ENCODE results near the gene COX5A.

The COX5A gene

DNA sequence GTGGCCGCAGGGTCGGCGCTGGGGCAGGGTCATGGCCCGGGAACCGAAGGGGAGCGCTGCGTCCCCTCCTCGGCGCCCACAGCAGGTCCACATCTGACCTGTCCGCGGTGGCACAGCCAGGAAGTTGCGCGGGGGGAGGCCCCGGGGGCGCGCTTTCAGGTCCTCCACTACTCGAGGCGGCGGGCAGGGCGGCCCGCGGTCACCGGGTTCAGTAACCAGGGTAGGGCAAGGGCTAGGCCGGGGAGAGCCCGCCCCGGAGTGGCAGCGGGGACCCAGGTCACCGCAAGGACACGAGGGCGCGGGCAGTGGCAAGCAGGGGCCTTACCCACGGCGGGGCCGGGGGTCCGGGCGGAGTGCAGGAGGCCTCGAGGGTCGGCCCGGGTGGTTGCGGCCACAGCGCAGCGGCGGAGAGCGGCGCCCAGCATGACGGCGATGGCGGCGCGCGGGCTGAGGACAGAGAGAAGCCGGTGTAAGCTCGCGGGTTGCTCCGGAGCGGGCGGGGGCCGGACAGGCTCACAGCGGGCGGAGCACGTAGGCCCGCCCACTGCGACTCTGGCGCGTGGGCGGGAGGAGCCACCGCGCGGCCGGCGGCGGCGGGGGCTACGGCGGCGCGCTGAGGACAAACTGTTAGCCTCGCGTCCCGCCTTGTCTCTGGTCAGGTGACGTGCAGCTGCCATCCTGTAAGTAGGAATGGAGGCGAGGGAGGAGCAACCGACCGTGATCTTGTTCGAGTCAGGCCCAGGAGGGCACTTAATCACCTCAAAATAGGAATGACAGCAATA is at the start of gene COX5A:
Gene COX5A (minus strand): TSS at position 484 of the 782 bp plus-strand sequence. CDS start 59 bp downstream, at position 425.
- peak; percentile 99 for DNase-seq (ENCODE audit: low read depth, low spot score)

DNA sequence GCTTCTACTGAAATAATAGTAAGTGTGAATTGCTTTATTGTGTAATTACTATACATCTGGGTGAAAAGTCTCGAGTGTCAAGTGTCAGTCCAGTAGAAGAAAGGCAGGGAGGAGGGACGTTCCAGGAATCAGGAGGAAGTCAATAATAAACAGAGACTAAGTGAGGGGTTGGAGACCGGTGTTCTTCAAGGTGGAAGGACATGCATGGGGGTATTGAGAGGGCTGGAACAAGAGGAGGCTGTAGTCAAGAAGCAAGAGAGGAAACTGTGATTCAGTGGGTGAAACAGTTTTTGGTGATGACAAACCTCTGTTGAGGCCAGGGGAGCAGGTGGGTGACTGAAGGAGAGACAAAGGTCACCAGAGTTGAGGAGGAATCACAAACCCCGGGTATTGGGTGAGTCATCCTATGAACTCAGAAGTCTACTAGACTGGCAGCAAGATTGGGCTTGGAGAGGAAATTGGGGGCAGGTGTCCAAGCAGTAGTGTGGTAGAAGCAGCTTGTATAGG is 45.9 kb upstream of the COX5A start:
- no peak for DNase-seq (ENCODE audit: low read depth, low spot score)

DNA sequence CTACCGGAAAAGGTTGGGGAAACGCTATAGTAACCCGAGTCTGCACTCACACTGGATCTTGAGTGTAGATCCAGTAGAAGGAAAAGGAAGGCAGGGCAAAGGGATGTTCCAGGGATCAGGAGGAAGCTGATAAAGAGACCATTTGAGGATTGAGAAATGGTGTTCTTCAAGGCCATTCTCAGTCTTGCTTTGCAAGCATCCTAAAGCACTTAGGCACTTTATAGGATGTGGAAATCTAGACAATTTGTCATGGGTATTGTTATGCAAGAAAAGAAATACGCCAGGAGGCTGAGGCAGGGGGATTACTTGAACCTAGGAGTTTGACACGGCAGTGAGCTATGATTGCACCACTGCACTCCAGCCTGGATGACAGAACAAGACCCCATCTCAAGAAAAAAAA is 44.3 kb upstream of the COX5A start:
- no peak for DNase-seq (ENCODE audit: low read depth, low spot score)

DNA sequence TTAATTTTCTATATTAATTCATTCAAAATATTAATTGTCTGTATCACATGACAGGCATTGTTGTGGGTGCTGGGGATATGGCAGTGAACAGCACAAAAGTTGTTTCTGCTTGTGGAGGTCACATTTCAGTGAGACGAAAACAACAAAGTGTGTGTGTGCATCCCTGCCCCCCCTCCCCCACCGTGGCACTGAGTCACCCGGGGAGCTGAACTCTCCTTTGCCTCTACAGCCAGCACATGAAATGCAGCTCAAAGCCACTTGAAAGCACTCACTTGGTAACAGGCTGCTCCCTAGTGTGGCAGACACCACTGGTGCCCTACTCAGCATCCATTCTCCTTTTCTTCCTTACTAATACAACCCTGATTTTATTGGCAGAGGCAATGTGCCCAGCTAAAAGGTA is 40.6 kb upstream of the COX5A start:
- DNase-seq (ENCODE audit: low read depth, low spot score), result peak; percentile 77

DNA sequence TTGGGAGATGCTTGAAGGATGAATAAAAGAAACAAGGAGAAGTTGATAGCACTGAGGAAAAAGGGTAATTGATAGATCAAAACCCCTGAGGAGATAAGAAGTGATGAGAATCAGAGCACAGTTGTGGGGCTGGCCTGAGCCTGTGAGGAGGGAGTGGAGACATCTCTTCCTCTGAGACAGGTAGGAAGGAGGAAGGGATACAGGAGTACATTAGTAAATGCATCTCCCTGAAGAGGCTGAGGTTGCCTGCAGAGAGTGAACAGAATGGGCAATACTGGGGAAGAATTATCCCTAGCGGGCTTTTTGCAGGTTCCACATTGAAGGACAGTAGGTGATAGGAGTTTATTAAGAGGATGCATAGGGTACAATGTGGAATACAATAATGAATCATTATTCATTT is 40.2 kb upstream of the COX5A start:
- DNase-seq (ENCODE audit: low read depth, low spot score), result no peak

DNA sequence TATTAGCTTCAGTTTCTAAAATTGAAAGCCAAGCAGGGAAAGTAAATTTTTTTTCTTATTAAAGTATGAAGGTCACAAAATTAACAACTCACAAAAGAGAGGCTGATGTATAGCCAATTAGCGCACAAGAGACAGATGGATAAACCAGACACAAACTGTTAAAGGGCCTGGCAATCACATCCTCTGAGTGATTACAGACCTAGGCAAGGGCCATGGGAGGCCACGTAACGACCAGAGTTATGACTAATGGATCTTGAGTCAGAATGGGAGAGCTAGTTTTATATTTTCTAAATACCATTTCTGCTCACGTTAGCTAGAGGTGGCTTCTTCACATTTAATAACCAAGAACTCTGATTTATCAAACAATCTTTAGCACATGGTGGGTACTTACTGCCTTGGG is 39.7 kb upstream of the COX5A start:
- DNase-seq (ENCODE audit: low read depth, low spot score), result no peak

DNA sequence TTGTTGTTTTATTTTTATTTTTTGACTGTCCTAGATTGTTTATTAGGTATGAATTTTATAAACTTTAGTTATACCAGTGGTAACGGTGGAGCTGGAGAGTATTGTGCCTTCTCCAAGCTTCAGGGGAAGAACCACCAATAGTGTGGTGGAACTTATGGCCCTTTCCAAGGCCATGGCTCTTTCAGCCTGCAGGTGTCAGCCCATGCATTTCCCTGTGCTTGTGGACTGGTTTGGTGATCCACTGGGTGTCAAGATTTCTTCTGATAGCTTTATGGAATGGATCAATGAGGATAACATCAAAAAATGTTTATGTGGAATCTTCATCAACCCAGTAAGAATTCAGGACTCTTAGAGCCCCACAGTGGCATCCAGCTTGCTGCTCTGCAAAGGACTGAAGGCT is 38.3 kb upstream of the COX5A start:
- DNase-seq (ENCODE audit: low read depth, low spot score), result no peak

DNA sequence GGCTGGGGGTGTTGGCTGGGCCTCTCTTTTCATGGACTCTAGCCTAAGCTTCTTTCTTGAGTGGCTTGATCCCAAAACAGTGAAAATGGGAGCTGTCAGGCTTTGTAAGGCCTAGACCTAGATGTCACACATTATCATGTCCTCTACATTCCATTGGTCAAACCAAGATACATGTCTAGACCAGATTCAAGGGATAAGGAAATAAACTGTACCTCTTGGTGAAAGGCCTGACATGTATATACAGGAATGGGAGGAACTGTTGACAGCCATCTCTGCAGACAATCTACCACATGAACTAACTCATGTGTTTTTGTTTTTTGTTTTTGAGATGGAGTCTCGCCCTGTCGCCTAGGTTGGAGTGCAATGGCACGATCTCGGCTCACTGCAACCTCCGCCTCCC is 29.8 kb upstream of the COX5A start:
- no peak for DNase-seq (ENCODE audit: low read depth, low spot score)

DNA sequence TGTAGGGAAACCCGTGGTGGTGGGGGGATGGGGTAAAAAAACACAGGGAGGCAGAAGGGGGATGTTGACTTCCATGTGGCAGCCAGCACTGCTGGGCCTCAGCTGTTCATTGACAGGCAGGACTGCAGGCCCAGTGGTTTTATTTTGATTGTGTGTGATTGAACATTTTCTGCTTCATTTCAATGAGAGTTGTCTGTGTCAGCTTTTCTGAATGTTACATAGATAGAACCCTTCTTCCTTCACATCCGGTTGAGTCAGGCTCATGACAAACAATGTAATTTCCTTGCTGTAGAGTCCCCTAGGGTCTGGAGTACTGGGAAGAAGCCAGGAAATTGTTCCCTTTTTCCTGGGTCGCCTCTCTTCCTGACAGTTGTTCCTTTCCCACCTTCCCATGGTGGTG is 26.9 kb upstream of the COX5A start:
- no peak for DNase-seq (ENCODE audit: low read depth, low spot score)

DNA sequence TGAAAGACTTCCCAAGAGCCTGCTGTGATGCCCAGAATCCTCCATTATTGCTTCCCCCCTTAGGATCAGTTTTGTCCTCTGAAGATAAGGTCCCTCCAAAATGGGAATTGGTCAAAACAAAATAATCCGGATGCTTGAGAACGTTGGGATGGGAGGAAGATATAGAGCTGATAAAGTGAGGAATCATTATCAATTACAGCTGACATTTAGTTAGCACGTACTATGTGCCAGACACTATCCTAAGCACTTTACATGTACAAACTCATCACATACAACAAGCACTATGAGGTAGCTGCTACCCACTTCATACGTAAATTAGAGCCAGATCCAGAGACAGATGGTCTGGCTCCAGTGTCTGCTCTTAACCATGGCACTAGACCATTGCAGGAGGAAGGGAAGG is 25.3 kb upstream of the COX5A start:
- DNase-seq (ENCODE audit: low read depth, low spot score), result no peak

DNA sequence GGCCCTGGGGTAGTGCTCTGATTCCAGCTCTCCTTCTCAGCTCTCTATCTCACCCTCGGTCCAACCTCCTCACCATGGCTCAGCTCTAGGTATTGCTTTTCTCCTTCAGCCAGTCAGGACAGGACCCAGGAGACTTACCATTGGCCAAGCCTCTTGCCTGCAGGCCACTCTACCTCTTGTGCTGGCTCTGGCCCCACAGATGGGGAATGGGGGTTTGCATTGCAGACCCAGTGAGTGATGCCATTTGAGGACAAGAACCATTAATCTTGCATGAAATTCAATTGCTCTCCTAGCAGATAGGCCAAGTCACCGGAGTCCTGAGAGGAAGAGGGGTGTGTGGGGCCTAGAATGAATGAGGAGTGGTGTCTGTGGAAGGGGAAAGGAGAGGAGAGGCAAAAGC is 24.8 kb upstream of the COX5A start:
- DNase-seq (ENCODE audit: low read depth, low spot score), result no peak

DNA sequence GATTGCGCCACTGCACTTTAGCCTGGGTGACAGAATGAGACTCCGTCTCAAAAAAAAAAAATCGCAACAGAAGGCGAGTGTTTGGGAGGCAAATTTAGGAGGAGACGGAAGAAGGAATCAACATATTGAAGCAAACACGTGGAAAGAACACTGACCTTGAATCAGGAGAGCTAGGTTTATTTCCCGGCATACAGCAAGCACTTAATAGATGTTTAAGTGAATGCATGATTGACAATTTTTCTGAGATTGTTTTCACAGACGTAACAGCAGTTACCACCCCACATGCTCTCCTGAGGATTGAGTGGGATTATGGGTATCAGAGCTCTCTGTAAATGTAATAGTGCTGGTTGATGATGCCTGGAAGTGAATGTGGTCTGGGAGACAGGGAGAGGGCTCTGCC is 24.3 kb upstream of the COX5A start:
- DNase-seq (ENCODE audit: low read depth, low spot score), result no peak

DNA sequence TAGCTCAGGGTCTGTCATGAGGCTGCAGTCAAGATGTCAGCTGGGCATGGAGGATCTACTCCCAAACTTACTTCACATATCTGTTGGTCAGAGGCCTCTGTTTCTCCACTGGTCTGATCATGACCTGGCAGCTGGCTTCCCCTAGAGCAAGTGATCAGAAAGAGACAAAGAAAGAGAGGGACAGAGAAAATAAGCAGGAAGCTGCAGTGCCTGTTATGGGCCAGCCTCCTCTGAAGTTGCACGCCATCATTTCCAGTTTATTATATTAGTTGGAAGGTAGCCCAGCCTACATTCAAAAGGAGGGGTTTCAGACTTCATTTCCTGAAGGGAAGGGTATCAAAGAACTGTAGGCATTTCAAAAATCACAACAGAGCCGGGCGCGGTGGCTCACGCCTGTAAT is 23.7 kb upstream of the COX5A start:
- no peak for DNase-seq (ENCODE audit: low read depth, low spot score)

DNA sequence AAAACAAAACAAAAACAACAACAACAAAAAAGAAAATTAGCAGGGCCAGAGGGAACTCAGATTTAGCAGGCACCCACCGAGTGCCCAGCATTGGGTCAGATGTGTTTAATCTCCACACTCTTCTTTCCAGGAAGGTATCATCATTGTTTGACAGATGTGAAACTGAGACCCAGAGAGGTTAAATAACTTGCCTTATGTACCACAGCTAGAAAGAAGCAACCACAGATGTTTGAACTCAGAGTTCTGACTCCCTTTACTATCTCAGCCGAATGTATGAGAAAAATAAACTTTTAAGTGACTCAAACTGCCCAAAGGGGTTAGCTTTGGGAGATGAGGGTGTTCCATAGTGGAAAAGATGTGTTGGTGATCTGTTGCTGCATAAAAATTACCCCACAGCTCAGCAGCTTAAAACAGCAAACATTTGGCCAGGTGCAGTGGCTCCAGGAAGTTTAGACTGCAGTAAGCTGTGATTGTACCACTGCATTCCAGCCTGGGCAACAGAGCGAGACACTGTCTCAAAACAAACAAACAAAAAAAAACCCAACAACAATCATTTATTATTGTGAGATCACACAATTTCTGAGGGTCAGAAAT is 23.2 kb upstream of the COX5A start:
- no peak for DNase-seq (ENCODE audit: low read depth, low spot score)

DNA sequence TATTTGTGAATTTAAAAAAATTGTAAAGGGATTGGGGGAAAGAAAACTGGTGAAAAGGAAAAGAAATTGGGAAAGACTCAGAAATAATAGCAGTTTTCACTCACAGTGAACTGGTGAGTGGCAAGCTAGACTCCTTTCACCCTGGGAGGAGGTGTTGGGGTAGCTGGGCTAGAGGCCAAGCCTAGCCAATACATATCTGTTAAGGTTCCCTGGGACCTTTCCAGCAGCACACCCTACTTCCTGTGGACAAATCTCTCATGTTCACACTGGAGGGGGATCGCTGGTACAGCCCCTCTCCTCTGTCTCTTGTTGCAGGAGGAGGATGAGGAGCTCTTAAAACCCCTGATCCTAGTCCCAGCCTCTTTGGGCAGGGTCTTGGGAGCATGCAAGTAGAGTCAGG is 22.4 kb upstream of the COX5A start:
- DNase-seq (ENCODE audit: low read depth, low spot score), result no peak

DNA sequence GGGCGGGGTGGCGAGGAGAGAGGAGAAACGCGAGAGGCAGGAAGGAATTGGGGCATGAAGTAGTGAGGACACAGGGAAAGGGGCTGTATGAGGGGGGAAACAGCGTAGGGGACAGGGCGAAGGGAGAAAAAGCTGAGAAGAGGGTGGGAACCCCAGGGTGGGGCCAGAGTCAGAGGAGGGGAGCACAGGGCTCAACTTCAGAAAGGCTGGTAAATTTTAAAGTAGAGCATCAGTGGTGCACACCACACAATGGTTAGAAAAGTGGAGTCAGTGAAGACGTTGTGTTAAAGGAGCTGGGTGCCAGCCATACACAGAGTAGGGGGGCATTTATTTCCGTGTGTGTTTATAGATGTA is 21.7 kb upstream of the COX5A start:
- no peak for DNase-seq (ENCODE audit: low read depth, low spot score)

DNA sequence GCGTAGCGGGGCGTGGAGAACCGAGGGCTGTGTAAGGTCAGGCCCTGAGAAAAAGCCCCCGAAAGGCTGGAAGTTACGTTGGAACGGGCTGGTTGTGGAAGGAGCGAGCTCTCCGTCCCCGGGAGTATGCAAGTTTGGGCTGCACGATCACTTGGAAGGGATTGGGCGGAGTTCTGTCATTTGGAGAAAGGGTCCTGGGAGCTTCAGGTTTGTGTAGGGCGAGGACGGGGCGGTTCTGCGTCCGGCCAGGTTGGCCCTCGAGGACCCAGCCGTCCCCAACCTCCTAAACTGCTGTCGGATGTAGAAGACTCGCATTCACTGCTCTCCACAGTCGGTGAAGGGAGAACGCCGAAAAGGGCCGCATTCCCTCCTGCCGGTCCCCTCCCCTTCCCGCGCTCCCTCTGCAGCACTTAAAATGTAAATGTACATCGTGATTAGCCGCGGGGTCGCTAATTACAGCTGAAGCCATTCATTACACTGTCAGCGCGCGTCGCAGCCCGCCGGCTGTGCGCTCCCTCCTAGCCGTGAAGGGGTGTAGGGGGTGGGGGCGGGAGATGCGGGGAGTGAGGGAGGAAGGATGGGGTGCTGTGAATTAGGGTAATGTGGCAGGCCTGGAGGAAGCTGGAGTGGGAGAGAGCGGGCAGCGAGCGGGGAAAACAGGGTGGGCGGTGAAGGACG is 21.2 kb upstream of the COX5A start:
- no peak for DNase-seq (ENCODE audit: low read depth, low spot score)

DNA sequence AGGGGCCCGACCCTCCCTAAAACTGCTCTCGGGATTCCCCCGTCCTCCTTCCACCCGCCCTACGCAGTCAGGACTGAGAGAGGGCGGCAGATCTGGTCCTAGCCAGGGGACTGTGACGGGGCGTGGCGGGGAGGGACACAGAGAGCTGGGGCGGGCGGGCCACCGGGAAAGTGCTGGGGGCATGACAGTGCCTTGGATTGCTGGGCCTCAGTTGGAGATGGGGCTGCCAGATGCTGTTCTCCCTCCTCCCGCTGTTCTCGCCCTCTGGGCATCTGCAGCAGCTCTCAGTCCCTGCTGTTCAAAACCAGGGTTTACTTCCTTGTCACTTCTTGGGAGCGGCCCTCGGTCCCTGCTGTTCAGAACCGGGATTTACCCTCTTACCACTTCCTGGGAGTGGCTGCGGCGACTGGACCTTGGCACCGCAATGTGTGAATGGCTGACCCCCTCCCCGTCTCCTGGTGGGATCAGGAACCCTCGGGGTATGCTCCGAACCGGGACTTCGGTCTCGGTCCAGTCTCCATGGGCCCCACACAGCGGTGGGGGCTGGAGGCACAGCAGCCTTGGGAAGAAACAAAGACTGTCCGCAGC is 20.5 kb upstream of the COX5A start:
- DNase-seq (ENCODE audit: low read depth, low spot score), result peak; percentile 30

DNA sequence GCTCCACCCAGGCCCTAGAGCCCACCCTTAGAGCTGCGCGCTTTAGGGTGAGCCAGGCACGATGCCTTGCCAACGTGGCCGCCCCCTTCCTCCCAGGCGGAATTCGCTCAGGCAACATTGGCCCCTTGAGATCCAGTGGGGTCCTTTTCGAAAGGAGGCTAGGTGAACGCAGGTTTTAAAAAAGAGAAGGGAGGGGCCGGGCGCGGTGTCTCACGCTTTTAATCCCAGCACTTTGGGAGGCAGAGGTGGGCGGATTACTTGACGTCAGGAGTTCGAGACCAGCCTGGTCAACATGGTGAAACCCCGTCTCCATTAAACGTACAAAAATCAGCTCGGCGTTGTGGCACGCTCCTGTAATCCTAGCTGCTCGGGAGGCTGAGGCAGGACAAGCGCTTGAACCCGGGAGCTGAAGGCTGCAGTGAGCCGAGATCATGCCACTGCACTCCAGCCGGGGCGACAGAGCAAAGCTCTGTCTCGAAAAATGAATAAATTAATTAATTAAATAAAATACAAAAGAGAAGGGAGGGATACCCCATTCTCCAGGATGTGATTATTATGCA is 19.7 kb upstream of the COX5A start:
- no peak for DNase-seq (ENCODE audit: low read depth, low spot score)

DNA sequence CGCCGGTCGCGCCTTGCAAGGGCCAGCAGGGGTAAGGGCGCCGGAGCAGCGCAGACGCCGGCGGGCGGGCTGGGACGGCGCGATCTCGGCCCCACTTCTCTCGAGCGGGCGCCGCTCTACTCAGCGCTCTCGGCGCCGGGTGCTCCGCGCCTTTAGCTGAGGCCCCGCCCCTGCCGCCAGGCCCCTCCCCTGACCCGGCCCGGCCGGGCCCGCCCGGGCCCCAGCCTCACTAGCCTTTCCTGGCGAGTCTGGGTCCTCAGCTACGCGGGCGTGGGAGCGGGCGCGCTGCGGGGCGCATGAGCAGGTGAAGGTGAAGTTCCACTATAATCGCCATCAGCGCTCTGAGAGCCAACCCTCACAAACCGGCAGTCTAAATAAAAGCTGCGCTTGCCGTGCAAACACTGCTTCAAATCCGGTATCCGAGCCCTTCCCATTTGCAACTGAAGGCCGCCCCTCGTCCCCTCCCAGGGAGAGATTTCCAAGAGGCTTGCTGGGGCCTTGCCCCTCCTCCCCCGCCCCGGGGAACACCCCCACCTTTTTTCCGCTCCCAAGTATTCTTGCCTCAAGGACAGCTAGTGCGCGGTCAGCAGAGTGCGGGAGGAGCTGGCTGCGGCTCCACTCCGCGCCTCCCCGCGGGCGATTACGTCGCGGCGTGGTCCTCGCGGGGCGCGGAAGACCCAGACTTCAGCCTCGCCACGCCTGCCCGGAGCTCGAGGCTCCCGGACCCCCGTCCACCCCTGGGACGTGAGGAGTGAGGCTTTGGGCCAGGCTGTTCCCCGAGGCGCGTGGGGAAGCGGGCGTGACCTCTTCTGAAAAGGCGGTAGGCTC is 19.0 kb upstream of the COX5A start, which contains the start of gene RPP25:
Gene RPP25 (minus strand): TSS at position 125 of the 828 bp plus-strand sequence. CDS start 189 bp downstream, outside the sequence.
- DNase-seq (ENCODE audit: low read depth, low spot score), result peak; percentile 77
